ENCODE measurements around the gene CPED1. TPM values are rescaled to one million over a fixed set of nuclear protein-coding genes. Genes with fewer than 3 reads are reported as not detected.
"Not testable (repeated sequence)": the region's sequence is repeated elsewhere in the genome, so short reads cannot be mapped to it uniquely, and the experiment has no call there.

CPED1 gene
- polyA plus RNA-seq, 2 donors: 0.29 to 1.3 TPM

- H3K27ac ChIP-seq (ENCODE audit: low read depth in 2 of 2, low read length in 1 of 2): peak overlapping the region in 1 of 2 donors; percentile 17
- WGBS, 2 donors: 66 to 70% methylated on average over 9 of the region's 9 CpGs
- H3K27me3 ChIP-seq (ENCODE audit: control insufficient read depth in 1 of 2, insufficient read depth in 2 of 2, low read length in 2 of 2): peaks cover 0 to 4% of the 10 kb centered on the region in 2 donors
- no peaks in the 10 kb centered on the region for H3K36me3 ChIP-seq (ENCODE audit: control insufficient read depth in 2 of 2, insufficient read depth in 2 of 2, low read length in 1 of 2)
- H3K4me1 ChIP-seq (ENCODE audit: control insufficient read depth in 2 of 2, insufficient read depth in 2 of 2, low read length in 1 of 2): no peaks in the 10 kb centered on the region
- H3K9me3 ChIP-seq (ENCODE audit: control insufficient read depth in 2 of 2, insufficient read depth in 1 of 2, low read depth in 1 of 2, low read length in 1 of 2): no peaks in the 10 kb centered on the region
- H3K4me3 ChIP-seq (ENCODE audit: low read depth in 1 of 2, low read length in 2 of 2): no peak overlapping the region
Measured at GRCh38 chr7:121000081-121000983, 11.8 kb downstream of the CPED1 start.

- 74 to 78% methylated on average over 3 of the region's 3 CpGs for WGBS, 2 donors
- no peaks in the 10 kb centered on the region for H3K36me3 ChIP-seq (ENCODE audit: control insufficient read depth in 2 of 2, insufficient read depth in 2 of 2, low read length in 1 of 2)
- H3K4me3 ChIP-seq (ENCODE audit: low read depth in 1 of 2, low read length in 2 of 2): no peak overlapping the region
- H3K27me3 ChIP-seq (ENCODE audit: control insufficient read depth in 1 of 2, insufficient read depth in 2 of 2, low read length in 2 of 2): peaks cover 0 to 4% of the 10 kb centered on the region in 2 donors
- no peaks in the 10 kb centered on the region for H3K9me3 ChIP-seq (ENCODE audit: control insufficient read depth in 2 of 2, insufficient read depth in 1 of 2, low read depth in 1 of 2, low read length in 1 of 2)
- H3K4me1 ChIP-seq (ENCODE audit: control insufficient read depth in 2 of 2, insufficient read depth in 2 of 2, low read length in 1 of 2): no peaks in the 10 kb centered on the region
- H3K27ac ChIP-seq (ENCODE audit: low read depth in 2 of 2, low read length in 1 of 2): no peak overlapping the region
Measured at GRCh38 chr7:121001234-121001906, 12.9 kb downstream of the CPED1 start.

GRCh38 chr7:121002048-121002756 is 13.7 kb downstream of the CPED1 start:
- no peak overlapping the region for H3K27ac ChIP-seq (ENCODE audit: low read depth in 2 of 2, low read length in 1 of 2)
- no peak overlapping the region for H3K4me3 ChIP-seq (ENCODE audit: low read depth in 1 of 2, low read length in 2 of 2)
- no peaks in the 10 kb centered on the region for H3K9me3 ChIP-seq (ENCODE audit: control insufficient read depth in 2 of 2, insufficient read depth in 1 of 2, low read depth in 1 of 2, low read length in 1 of 2)
- H3K27me3 ChIP-seq (ENCODE audit: control insufficient read depth in 1 of 2, insufficient read depth in 2 of 2, low read length in 2 of 2): peaks cover 0 to 4% of the 10 kb centered on the region in 2 donors
- no peaks in the 10 kb centered on the region for H3K36me3 ChIP-seq (ENCODE audit: control insufficient read depth in 2 of 2, insufficient read depth in 2 of 2, low read length in 1 of 2)
- no peaks in the 10 kb centered on the region for H3K4me1 ChIP-seq (ENCODE audit: control insufficient read depth in 2 of 2, insufficient read depth in 2 of 2, low read length in 1 of 2)
- WGBS, 2 donors: 50 to 55% methylated on average over 2 of the region's 2 CpGs

GRCh38 chr7:121002757-121003200 is 14.3 kb downstream of the CPED1 start:
- Histone ChIP-seq H3K4me1 (ENCODE audit: control insufficient read depth in 2 of 2, insufficient read depth in 2 of 2, low read length in 1 of 2) (no peaks in the 10 kb centered on the region), H3K36me3 (ENCODE audit: control insufficient read depth in 2 of 2, insufficient read depth in 2 of 2, low read length in 1 of 2) (no peaks in the 10 kb centered on the region), H3K27me3 (ENCODE audit: control insufficient read depth in 1 of 2, insufficient read depth in 2 of 2, low read length in 2 of 2) (peaks cover 0 to 4% of the 10 kb centered on the region in 2 donors), H3K27ac (ENCODE audit: low read depth in 2 of 2, low read length in 1 of 2) (no peak overlapping the region), H3K9me3 (ENCODE audit: control insufficient read depth in 2 of 2, insufficient read depth in 1 of 2, low read depth in 1 of 2, low read length in 1 of 2) (no peaks in the 10 kb centered on the region), H3K4me3 (ENCODE audit: low read depth in 1 of 2, low read length in 2 of 2) (no peak overlapping the region)
- 65 to 70% methylated on average over 5 of the region's 5 CpGs for WGBS, 2 donors

- Histone ChIP-seq H3K27ac (ENCODE audit: low read depth in 2 of 2, low read length in 1 of 2) (no peak overlapping the region), H3K4me3 (ENCODE audit: low read depth in 1 of 2, low read length in 2 of 2) (no peak overlapping the region), H3K36me3 (ENCODE audit: control insufficient read depth in 2 of 2, insufficient read depth in 2 of 2, low read length in 1 of 2) (no peaks in the 10 kb centered on the region), H3K27me3 (ENCODE audit: control insufficient read depth in 1 of 2, insufficient read depth in 2 of 2, low read length in 2 of 2) (peaks cover 0 to 4% of the 10 kb centered on the region in 2 donors), H3K9me3 (ENCODE audit: control insufficient read depth in 2 of 2, insufficient read depth in 1 of 2, low read depth in 1 of 2, low read length in 1 of 2) (no peaks in the 10 kb centered on the region), H3K4me1 (ENCODE audit: control insufficient read depth in 2 of 2, insufficient read depth in 2 of 2, low read length in 1 of 2) (no peaks in the 10 kb centered on the region)
- 50 to 64% methylated on average over 5 of the region's 5 CpGs for WGBS, 2 donors
Measured at GRCh38 chr7:121003986-121004685, 15.6 kb downstream of the CPED1 start.

GRCh38 chr7:121005058-121005457 is 16.5 kb downstream of the CPED1 start:
- not testable (repeated sequence) for H3K9me3 ChIP-seq (ENCODE audit: control insufficient read depth in 2 of 2, insufficient read depth in 1 of 2, low read depth in 1 of 2, low read length in 1 of 2); H3K36me3 ChIP-seq (ENCODE audit: control insufficient read depth in 2 of 2, insufficient read depth in 2 of 2, low read length in 1 of 2); H3K27ac ChIP-seq (ENCODE audit: low read depth in 2 of 2, low read length in 1 of 2); H3K27me3 ChIP-seq (ENCODE audit: control insufficient read depth in 1 of 2, insufficient read depth in 2 of 2, low read length in 2 of 2); H3K4me3 ChIP-seq (ENCODE audit: low read depth in 1 of 2, low read length in 2 of 2); H3K4me1 ChIP-seq (ENCODE audit: control insufficient read depth in 2 of 2, insufficient read depth in 2 of 2, low read length in 1 of 2)
- 90 to 95% methylated on average over 4 of the region's 4 CpGs for WGBS, 2 donors

GRCh38 chr7:121005996-121006584 is 17.6 kb downstream of the CPED1 start:
- Histone ChIP-seq H3K4me3 (ENCODE audit: low read depth in 1 of 2, low read length in 2 of 2) (no peak overlapping the region), H3K27ac (ENCODE audit: low read depth in 2 of 2, low read length in 1 of 2) (no peak overlapping the region), H3K4me1 (ENCODE audit: control insufficient read depth in 2 of 2, insufficient read depth in 2 of 2, low read length in 1 of 2) (no peaks in the 10 kb centered on the region), H3K27me3 (ENCODE audit: control insufficient read depth in 1 of 2, insufficient read depth in 2 of 2, low read length in 2 of 2) (peaks cover 0 to 4% of the 10 kb centered on the region in 2 donors), H3K36me3 (ENCODE audit: control insufficient read depth in 2 of 2, insufficient read depth in 2 of 2, low read length in 1 of 2) (no peaks in the 10 kb centered on the region), H3K9me3 (ENCODE audit: control insufficient read depth in 2 of 2, insufficient read depth in 1 of 2, low read depth in 1 of 2, low read length in 1 of 2) (no peaks in the 10 kb centered on the region)
- WGBS, 2 donors: 69 to 76% methylated on average over 4 of the region's 4 CpGs

GRCh38 chr7:121006711-121007315 is 18.3 kb downstream of the CPED1 start:
- Histone ChIP-seq H3K4me1 (ENCODE audit: control insufficient read depth in 2 of 2, insufficient read depth in 2 of 2, low read length in 1 of 2) (no peaks in the 10 kb centered on the region), H3K4me3 (ENCODE audit: low read depth in 1 of 2, low read length in 2 of 2) (no peak overlapping the region), H3K27ac (ENCODE audit: low read depth in 2 of 2, low read length in 1 of 2) (no peak overlapping the region), H3K27me3 (ENCODE audit: control insufficient read depth in 1 of 2, insufficient read depth in 2 of 2, low read length in 2 of 2) (peaks cover 0 to 4% of the 10 kb centered on the region in 2 donors), H3K36me3 (ENCODE audit: control insufficient read depth in 2 of 2, insufficient read depth in 2 of 2, low read length in 1 of 2) (no peaks in the 10 kb centered on the region), H3K9me3 (ENCODE audit: control insufficient read depth in 2 of 2, insufficient read depth in 1 of 2, low read depth in 1 of 2, low read length in 1 of 2) (no peaks in the 10 kb centered on the region)
- WGBS, 2 donors: 75% methylated on average over 6 of the region's 6 CpGs

Measured in esophagus (tissue), 2 donors.